Ascending aorta (tissue), 2 donors: Measurements from ENCODE around the gene ST7. TPM values are rescaled to one million over a fixed set of nuclear protein-coding genes. Genes with fewer than 3 reads are reported as not detected.

ENCODE experiments used
- DNase-seq, 2 donors: peaks; one replicate each; pipeline ENCODE4 v3.0.0-alpha.2; 2019; ENCODE audit warnings: low spot score in 2 of 2
- H3K27ac ChIP-seq, 2 donors: fragments of 200-600 bp; sonication (generic); one replicate each; pipeline ENCODE4 v1.5.1; 2016 to 2017; ENCODE audit warnings: mild to moderate bottlenecking in 1 of 2
- H3K27me3 ChIP-seq: fragments of 200-600 bp; sonication (generic); one replicate; pipeline ENCODE4 v1.5.1; 2017
- H3K36me3 ChIP-seq, 2 donors: fragments of 200-600 bp; sonication (generic); one replicate each; pipeline ENCODE4 v1.5.1; 2016
- H3K4me1 ChIP-seq, 2 donors: fragments of 200-600 bp; sonication (generic); one replicate each; pipeline ENCODE4 v1.5.1; 2016 to 2017; ENCODE audit warnings: mild to moderate bottlenecking in 1 of 2
- H3K4me3 ChIP-seq, 2 donors: fragments of 200-600 bp; sonication (generic); one replicate each; pipeline ENCODE4 v1.5.1; 2016 to 2017; ENCODE audit warnings: mild to moderate bottlenecking in 1 of 2
- H3K9me3 ChIP-seq, 2 donors: fragments of 200-600 bp; sonication (generic); one replicate each; pipeline ENCODE4 v1.5.1; 2016
- CTCF ChIP-seq, 3 experiments: fragments of 200-600 bp in 2 of 3; fragments of 450-650 bp in 1 of 3; sonication (generic) in 2 of 3; IDR thresholded peaks; one replicate each; pipeline ENCODE4 v1.5.1; 2016 to 2019; ENCODE audit warnings: antibody characterized with exemption in 3 of 3, mild to moderate bottlenecking in 1 of 3, moderate library complexity in 1 of 3
- intact Hi-C: fragments of 100-400 bp; cut with DNase I; formaldehyde crosslinking; loops from one replicate; pipeline ENCODE4 v1.15.1; 2023
- total RNA-seq: library from RNA; depleted of rRNA; stranded (reverse); fragments of >200 nt; gene quantifications from one replicate; pipeline ENCODE4 v1.1.0, GENCODE V29; 2016

Gene ST7
- 19.2 TPM for total RNA-seq

GRCh38 chr7:116953372-116953905, at the start of gene ST7:
Gene ST7, plus strand, starts transcription at chr7:116953501. Its CDS starts 40 bp downstream, at chr7:116953541.
- Histone ChIP-seq H3K9me3 (no peaks in the 10 kb centered on the region), H3K4me1 (peaks cover 4 to 20% of the 10 kb centered on the region in 2 donors), H3K27ac (peak within 1 kb of the TSS; percentile 99 to 100), H3K36me3 (no peaks in the 10 kb centered on the region), H3K4me3 (peak within 1 kb of the TSS; percentile 78 to 96), H3K27me3 (no peaks in the 10 kb centered on the region)
- DNase-seq, result no peak
- intact Hi-C loops, result no loop called here
- no peak for TF ChIP-seq CTCF (IDR thresholded peaks at IDR 0.05)

GRCh38 chr7:116906391-116906790, 46.9 kb upstream of the ST7 start:
- DNase-seq, result no peak
- Histone ChIP-seq H3K9me3 (no peaks in the 10 kb centered on the region), H3K4me3 (no peak overlapping the region), H3K36me3 (peaks cover 34 to 54% of the 10 kb centered on the region in 2 donors), H3K27ac (no peak overlapping the region), H3K27me3 (no peaks in the 10 kb centered on the region), H3K4me1 (no peaks in the 10 kb centered on the region)
- intact Hi-C loops, result no loop called here
- TF ChIP-seq CTCF (IDR thresholded peaks at IDR 0.05), result no peak

- Histone ChIP-seq H3K36me3 (peaks cover 58 to 67% of the 10 kb centered on the region in 2 donors), H3K27ac (no peak overlapping the region), H3K9me3 (no peaks in the 10 kb centered on the region), H3K27me3 (no peaks in the 10 kb centered on the region), H3K4me1 (no peaks in the 10 kb centered on the region), H3K4me3 (no peak overlapping the region)
- no peak for DNase-seq
- TF ChIP-seq CTCF (IDR thresholded peaks at IDR 0.05), result no peak
- intact Hi-C loops, result no loop called here
Measured at GRCh38 chr7:116910383-116910782, 42.9 kb upstream of the ST7 start.

GRCh38 chr7:116911801-116912200, 41.5 kb upstream of the ST7 start:
- TF ChIP-seq CTCF (IDR thresholded peaks at IDR 0.05), result no peak
- intact Hi-C loops, result no loop called here
- DNase-seq, result no peak
- peaks cover 68 to 69% of the 10 kb centered on the region in 2 donors for H3K36me3 ChIP-seq
- H3K9me3 ChIP-seq, result no peaks in the 10 kb centered on the region
- H3K4me1 ChIP-seq, result no peaks in the 10 kb centered on the region
- no peaks in the 10 kb centered on the region for H3K27me3 ChIP-seq
- H3K4me3 ChIP-seq, result no peak overlapping the region
- H3K27ac ChIP-seq, result no peak overlapping the region

- Histone ChIP-seq H3K36me3 (peaks cover 66 to 74% of the 10 kb centered on the region in 2 donors), H3K4me1 (no peaks in the 10 kb centered on the region), H3K9me3 (no peaks in the 10 kb centered on the region), H3K27me3 (no peaks in the 10 kb centered on the region), H3K27ac (no peak overlapping the region), H3K4me3 (no peak overlapping the region)
- intact Hi-C loops, result no loop called here
- DNase-seq, result no peak
- no peak for TF ChIP-seq CTCF (IDR thresholded peaks at IDR 0.05)
Measured at GRCh38 chr7:116912269-116912909, 40.9 kb upstream of the ST7 start.
